OCI-LY7 (cell line): ENCODE data around the gene CHKA. TPM values are rescaled to one million over a fixed set of nuclear protein-coding genes. Genes with fewer than 3 reads are reported as not detected.
A peak's percentile ranks its signal among the peaks of the same experiment; 100 is the strongest.

ENCODE experiments used
- BruUV-seq: library from RNA; stranded (reverse); fragments of 400-500 nt; replicated peaks from 2 replicates; lab custom pipeline; 2021; lab: Mats Ljungman, UMichigan
- CTCF ChIA-PET: fragments of 300-600 bp; sonication (Branson Sonifier 250); formaldehyde crosslinking; loops from one replicate; lab custom pipeline; 2022; ENCODE audit warnings: antibody characterized with exemption; ENCODE audit not compliant: unreplicated experiment; lab: Charles Lee
- POLR2A ChIA-PET: fragments of 300-600 bp; sonication (Branson Sonifier 250); formaldehyde crosslinking; loops from one replicate; lab custom pipeline; 2022; ENCODE audit warnings: antibody characterized with exemption; lab: Charles Lee
- DNase-seq: peaks from one replicate; pipeline ENCODE4 v3.0.0-alpha.2; 2015; ENCODE audit warnings: low spot score
- H2AFZ ChIP-seq: fragments of 200-600 bp; sonication (generic), shearing (Covaris generic); 2 replicates; pipeline ENCODE4 v1.6.1; 2014; ENCODE audit warnings: mild to moderate bottlenecking, antibody characterized with exemption, low read length, moderate library complexity
- H3K27ac ChIP-seq: fragments of 200-600 bp; sonication (generic); 2 replicates; pipeline ENCODE4 v1.5.1; 2014; ENCODE audit warnings: mixed run types, low read depth, mild to moderate bottlenecking, moderate library complexity, low read length, inconsistent platforms; ENCODE audit not compliant: poor library complexity, severe bottlenecking
- H3K36me3 ChIP-seq: fragments of 200-600 bp; sonication (generic); 2 replicates; pipeline ENCODE4 v1.6.1; 2014; ENCODE audit warnings: mild to moderate bottlenecking, antibody characterized with exemption, low read length, moderate library complexity, mixed read lengths; ENCODE audit not compliant: insufficient read depth
- H3K4me1 ChIP-seq: fragments of 200-600 bp; sonication (generic); 2 replicates; pipeline ENCODE4 v1.5.1; 2014; ENCODE audit warnings: mild to moderate bottlenecking, low read length; ENCODE audit not compliant: insufficient read depth, poor library complexity, severe bottlenecking
- H3K4me2 ChIP-seq: fragments of 200-600 bp; sonication (generic); 2 replicates; pipeline ENCODE4 v1.6.1; 2014; ENCODE audit warnings: mild to moderate bottlenecking, low read length
- H3K4me3 ChIP-seq: fragments of 200-600 bp; sonication (generic); 2 replicates; pipeline ENCODE4 v1.5.1; 2014; ENCODE audit warnings: mild to moderate bottlenecking, low read depth, low read length; ENCODE audit not compliant: poor library complexity, severe bottlenecking
- H3K79me2 ChIP-seq: fragments of 200-600 bp; sonication (generic); 2 replicates; pipeline ENCODE4 v1.6.1; 2016; ENCODE audit warnings: low read depth, mild to moderate bottlenecking, low read length, moderate library complexity, mixed read lengths; ENCODE audit not compliant: insufficient read depth
- H3K9me2 ChIP-seq: fragments of 200-600 bp; sonication (generic); 2 replicates; pipeline ENCODE4 v1.6.1; 2016; ENCODE audit warnings: mild to moderate bottlenecking, low read length, mixed read lengths; ENCODE audit not compliant: insufficient read depth
- H3K9me3 ChIP-seq: fragments of 200-600 bp; sonication (generic); 2 replicates; pipeline ENCODE4 v1.6.1; 2014; ENCODE audit warnings: mild to moderate bottlenecking, mixed run types, low read length, mixed read lengths
- H4K20me1 ChIP-seq: fragments of 200-600 bp; sonication (generic); 2 replicates; pipeline ENCODE4 v1.6.1; 2014; ENCODE audit warnings: mild to moderate bottlenecking, antibody characterized with exemption, low read length, moderate library complexity, mixed read lengths; ENCODE audit not compliant: insufficient read depth
- EZH2phosphoT487 ChIP-seq: fragments of 200-600 bp; sonication (generic); IDR thresholded peaks from 2 replicates; pipeline ENCODE4 v1.6.1; 2018; ENCODE audit warnings: low read depth, borderline replicate concordance, mild to moderate bottlenecking, mixed run types, antibody characterized with exemption, low read length, moderate library complexity, mixed read lengths
- intact Hi-C: fragments of 100-400 bp; cut with micrococcal nuclease; formaldehyde crosslinking; loops from one replicate; pipeline ENCODE4 v1.10.0; 2022; ENCODE audit not compliant: unreplicated experiment
- total RNA-seq, 2 experiments: library from RNA; depleted of rRNA in 1 of 2; stranded (reverse); fragments of >200 nt in 1 of 2; shearing (Covaris generic) in 1 of 2; gene quantifications; 2 replicates each; pipeline ENCODE4 v1.2.3, GENCODE V29; 2014 to 2022
- TF ChIP-seq, protein P1 (sequence below): fragments of 200-600 bp; sonication (generic); conservative IDR thresholded peaks from 2 replicates; pipeline ENCODE4 v1.5.1; 2014; ENCODE audit warnings: mild to moderate bottlenecking, antibody characterized with exemption, low read length, moderate library complexity, mixed read lengths

Gene CHKA
- total RNA-seq, 2 experiments from 2014 or later: 36.1 to 47.2 TPM

DNA sequence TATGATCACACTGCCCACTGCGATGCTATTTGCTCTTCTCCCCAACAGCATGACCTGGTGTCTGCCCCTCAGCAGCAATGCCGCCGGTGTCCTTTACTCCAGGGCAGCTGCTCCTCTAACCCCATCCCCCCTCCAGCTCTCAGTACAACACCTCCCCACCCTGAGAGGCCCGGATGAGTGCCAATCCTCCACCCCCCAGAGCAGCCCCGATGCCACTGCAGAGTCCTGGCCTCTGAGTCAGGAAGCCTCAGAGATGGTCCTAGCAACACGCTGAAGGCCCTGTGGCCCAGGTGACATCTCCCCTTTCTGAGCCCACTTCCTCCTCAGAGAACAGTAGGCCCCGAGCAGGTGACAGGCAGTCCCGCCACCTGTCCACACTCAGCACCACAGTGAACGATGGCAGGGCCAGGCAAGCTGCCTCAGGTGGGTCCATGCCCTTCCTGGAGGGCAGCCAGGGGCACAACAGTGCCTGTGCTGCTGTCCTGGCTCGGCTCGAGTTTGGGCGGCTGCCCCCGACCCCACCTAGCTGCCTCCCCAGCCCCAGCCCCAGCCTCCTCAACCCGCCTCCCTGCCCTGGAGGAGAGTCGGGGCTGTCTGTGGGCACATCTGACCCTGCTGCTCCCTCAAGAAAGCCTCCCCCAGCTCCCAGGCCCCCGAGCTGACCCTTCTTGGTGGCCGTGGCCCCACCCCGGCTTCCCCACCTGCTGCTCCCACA, 94.6 kb downstream of the CHKA start:
- Histone ChIP-seq H4K20me1 (no peaks in the 10 kb centered on the region), H3K4me1 (peaks cover 33% of the 10 kb centered on the region), H3K4me3 (no peak overlapping the region), H3K79me2 (peaks cover 8% of the 10 kb centered on the region; the same call in 1 of the 2 replicates), H3K9me2 (no peaks in the 10 kb centered on the region), H2AFZ (no peak overlapping the region), H3K9me3 (no peaks in the 10 kb centered on the region), H3K36me3 (no peaks in the 10 kb centered on the region), H3K4me2 (no peak overlapping the region), H3K27ac (no peak overlapping the region)
- intact Hi-C loops: no loop called here
- peak; percentile 34 for DNase-seq
- BruUV-seq: no TSS peak
- CTCF ChIA-PET: no interaction called here
- TF ChIP-seq, protein P1, sequence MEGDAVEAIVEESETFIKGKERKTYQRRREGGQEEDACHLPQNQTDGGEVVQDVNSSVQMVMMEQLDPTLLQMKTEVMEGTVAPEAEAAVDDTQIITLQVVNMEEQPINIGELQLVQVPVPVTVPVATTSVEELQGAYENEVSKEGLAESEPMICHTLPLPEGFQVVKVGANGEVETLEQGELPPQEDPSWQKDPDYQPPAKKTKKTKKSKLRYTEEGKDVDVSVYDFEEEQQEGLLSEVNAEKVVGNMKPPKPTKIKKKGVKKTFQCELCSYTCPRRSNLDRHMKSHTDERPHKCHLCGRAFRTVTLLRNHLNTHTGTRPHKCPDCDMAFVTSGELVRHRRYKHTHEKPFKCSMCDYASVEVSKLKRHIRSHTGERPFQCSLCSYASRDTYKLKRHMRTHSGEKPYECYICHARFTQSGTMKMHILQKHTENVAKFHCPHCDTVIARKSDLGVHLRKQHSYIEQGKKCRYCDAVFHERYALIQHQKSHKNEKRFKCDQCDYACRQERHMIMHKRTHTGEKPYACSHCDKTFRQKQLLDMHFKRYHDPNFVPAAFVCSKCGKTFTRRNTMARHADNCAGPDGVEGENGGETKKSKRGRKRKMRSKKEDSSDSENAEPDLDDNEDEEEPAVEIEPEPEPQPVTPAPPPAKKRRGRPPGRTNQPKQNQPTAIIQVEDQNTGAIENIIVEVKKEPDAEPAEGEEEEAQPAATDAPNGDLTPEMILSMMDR: no peak
- TF ChIP-seq EZH2phosphoT487: no peak
- POLR2A ChIA-PET: no interaction called here

DNA sequence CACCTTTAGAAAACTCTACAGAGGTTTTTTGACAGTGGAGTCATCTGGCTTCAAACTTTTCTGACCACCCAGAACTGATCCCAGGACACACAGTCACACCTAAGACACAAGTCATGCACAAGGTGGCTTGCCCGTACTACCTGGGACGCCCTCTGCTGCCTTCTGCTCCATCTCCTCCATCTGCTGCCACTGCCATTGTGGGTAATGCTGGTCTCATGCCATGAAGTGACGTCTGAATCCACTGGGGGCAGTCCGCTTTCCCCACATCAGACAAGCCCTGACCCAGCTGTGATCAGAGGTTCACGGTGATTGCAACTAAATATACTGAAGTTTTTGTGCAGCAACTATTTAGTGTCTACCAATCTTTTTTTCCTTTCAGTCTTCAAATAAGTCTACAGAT, 96.1 kb downstream of the CHKA start:
- BruUV-seq: no TSS peak
- H2AFZ ChIP-seq: no peak overlapping the region
- no peaks in the 10 kb centered on the region for H3K9me2 ChIP-seq
- no peak overlapping the region for H3K27ac ChIP-seq
- H3K36me3 ChIP-seq: no peaks in the 10 kb centered on the region
- CTCF ChIA-PET: no interaction called here
- peak; percentile 67 for DNase-seq
- H3K79me2 ChIP-seq: no peaks in the 10 kb centered on the region
- peaks cover 29% of the 10 kb centered on the region for H3K4me1 ChIP-seq
- H3K4me2 ChIP-seq: no peak overlapping the region
- POLR2A ChIA-PET: interaction anchor here (0.6 kb wide), 2 partner anchors 22 to 247 kb away, joined by 3 to 4 read pairs; no protein-coding TSS in a partner anchor
- no peaks in the 10 kb centered on the region for H4K20me1 ChIP-seq
- H3K4me3 ChIP-seq: no peak overlapping the region
- no peak for TF ChIP-seq EZH2phosphoT487
- TF ChIP-seq, protein P1: peak; percentile 73
- intact Hi-C loops: no loop called here
- no peaks in the 10 kb centered on the region for H3K9me3 ChIP-seq

DNA sequence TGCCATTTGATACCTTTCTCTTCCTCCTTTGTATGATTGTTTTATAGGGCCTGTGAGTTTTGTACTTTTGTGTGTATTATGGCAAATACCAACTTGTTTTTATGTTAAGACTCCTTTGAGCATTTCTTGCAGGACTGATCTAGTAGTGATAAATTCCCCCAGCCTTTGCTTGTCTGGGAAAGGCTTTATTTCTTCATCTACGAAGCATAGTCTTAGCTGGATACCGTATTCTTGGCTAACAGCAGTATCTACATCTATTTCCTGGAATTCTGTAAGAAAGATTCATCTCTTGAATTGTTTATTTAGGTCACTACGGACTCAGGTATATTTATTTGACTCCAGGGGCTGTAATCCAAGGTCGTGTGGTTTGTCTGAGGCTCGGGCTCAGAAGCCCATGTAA, 96.7 kb downstream of the CHKA start:
- intact Hi-C loops: no loop called here
- TF ChIP-seq, protein P1: no peak
- TF ChIP-seq EZH2phosphoT487: no peak
- Histone ChIP-seq H3K36me3 (no peaks in the 10 kb centered on the region), H2AFZ (no peak overlapping the region), H3K4me1 (peaks cover 25% of the 10 kb centered on the region), H3K4me2 (no peak overlapping the region), H3K9me3 (no peaks in the 10 kb centered on the region), H3K9me2 (no peaks in the 10 kb centered on the region), H3K27ac (no peak overlapping the region), H3K79me2 (no peaks in the 10 kb centered on the region), H3K4me3 (no peak overlapping the region), H4K20me1 (no peaks in the 10 kb centered on the region)
- no TSS peak for BruUV-seq
- no peak for DNase-seq
- ChIA-PET CTCF (no interaction called here), POLR2A (interaction anchor here (0.6 kb wide), 1 partner anchor 248 kb away, joined by 3 read pairs; no protein-coding TSS in a partner anchor)
